Ovary (tissue), 3 donors: ENCODE measurements around the gene HABP2.

Experiments
- CTCF ChIP-seq, 3 donors: fragments of 450-650 bp in 2 of 3; fragments of 200-600 bp in 1 of 3; IDR thresholded peaks; one replicate each; pipeline versions ENCODE4 v1.5.1 to v1.8.0; 2016 to 2022; ENCODE audit warnings: antibody characterized with exemption in 3 of 3, mild to moderate bottlenecking in 1 of 3
- POLR2A ChIP-seq: fragments of 450-650 bp; IDR thresholded peaks from one replicate; pipeline ENCODE4 v1.6.1; 2017; ENCODE audit warnings: antibody characterized with exemption, mild to moderate bottlenecking, moderate library complexity
- donor health status: DM: no; HTN: no; CAD: no.

GRCh38 chr10:113540845-113541548 is 11.9 kb upstream of the HABP2 start:
- TF ChIP-seq CTCF (IDR thresholded peaks at IDR 0.05): no peak
- no peak for TF ChIP-seq POLR2A
